Epithelial cell of esophagus (primary cell): ENCODE data around the gene ADAM11.
A peak's percentile ranks its signal among the peaks of the same experiment; 100 is the strongest.

Experiments
- DNase-seq: peaks from one replicate; pipeline ENCODE4 v3.0.0; 2010; ENCODE audit warnings: low read depth
- H3K4me3 ChIP-seq: 2 replicates; pipeline ENCODE4 v1.5.1; 2011; ENCODE audit warnings: mild to moderate bottlenecking, low read length, control low read depth
- TF ChIP-seq, protein P1 (sequence below): IDR thresholded peaks from 2 replicates; pipeline ENCODE4 v1.5.1; 2011; ENCODE audit warnings: low read depth, mild to moderate bottlenecking, low read length, control low read depth, inconsistent platforms; ENCODE audit not compliant: insufficient read depth; ENCODE audit errors: missing control alignments

Gene ADAM11

DNA sequence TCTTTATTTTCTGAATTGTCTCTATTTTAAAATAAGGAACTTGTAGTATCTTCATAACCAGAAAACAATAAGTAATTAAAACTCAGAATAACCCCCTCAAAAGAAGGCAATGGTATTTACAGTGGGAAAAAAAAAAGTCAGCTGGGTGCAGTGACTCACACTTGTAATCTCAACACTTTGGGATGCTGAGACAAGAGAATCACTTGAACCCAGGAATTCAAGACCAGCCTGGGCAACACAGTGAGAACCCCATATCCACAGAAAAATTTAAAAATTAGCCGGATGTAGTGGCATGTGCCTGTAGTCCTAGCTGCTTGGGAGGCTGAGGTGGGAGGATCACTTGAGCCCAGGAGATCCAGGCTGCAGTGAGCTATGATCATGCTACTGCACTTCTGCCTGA is 33.5 kb downstream of the ADAM11 start:
- peak; percentile 52 for DNase-seq
- TF ChIP-seq, protein P1, sequence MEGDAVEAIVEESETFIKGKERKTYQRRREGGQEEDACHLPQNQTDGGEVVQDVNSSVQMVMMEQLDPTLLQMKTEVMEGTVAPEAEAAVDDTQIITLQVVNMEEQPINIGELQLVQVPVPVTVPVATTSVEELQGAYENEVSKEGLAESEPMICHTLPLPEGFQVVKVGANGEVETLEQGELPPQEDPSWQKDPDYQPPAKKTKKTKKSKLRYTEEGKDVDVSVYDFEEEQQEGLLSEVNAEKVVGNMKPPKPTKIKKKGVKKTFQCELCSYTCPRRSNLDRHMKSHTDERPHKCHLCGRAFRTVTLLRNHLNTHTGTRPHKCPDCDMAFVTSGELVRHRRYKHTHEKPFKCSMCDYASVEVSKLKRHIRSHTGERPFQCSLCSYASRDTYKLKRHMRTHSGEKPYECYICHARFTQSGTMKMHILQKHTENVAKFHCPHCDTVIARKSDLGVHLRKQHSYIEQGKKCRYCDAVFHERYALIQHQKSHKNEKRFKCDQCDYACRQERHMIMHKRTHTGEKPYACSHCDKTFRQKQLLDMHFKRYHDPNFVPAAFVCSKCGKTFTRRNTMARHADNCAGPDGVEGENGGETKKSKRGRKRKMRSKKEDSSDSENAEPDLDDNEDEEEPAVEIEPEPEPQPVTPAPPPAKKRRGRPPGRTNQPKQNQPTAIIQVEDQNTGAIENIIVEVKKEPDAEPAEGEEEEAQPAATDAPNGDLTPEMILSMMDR, result no peak
- H3K4me3 ChIP-seq, result no peak overlapping the region

DNA sequence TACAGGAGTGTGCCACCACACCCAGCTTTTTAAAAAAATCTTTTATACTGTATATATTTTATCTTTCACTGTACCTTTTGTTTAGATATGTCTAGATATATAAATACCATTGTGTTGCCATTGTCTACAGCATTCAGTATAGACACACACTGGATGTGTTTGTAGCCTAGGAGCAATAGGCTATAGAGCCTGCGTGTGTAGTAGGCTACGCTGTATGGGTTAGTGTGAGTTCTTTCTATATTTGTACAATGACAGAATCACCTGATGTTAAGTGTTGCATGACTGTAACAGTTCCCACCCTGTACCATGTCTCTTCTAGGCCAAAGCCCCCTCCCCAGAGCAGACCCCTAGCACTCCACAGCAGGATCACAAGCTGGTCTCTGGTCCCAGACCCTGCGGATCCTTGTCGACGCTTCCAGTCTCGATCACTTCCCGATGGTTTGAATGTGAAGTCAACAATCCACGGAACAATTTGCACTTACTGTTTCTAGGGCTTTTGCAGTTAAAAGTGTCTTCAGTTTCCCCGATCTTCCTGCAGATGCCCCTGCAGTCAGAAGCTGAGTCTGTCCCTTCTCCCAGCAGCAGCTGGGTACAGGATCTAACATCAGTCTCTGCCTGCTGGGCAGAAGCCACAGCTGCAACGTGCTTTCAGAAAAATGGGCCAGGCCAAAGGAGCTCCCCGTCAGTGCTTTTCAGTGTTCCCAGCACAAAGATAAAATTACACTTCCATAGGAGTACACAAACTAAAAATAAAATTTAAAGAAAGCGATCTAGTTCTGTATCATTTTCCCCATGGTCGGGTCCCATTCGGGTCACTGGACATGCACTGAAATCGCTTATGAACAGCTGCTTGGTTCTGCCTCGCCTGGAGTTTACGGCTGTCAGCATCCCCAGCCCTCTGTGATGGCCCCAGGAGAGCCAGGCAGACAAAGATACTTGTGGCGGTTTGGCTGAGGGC is 35.4 kb downstream of the ADAM11 start:
- DNase-seq, result no peak
- TF ChIP-seq, protein P1, result no peak
- H3K4me3 ChIP-seq, result no peak overlapping the region

DNA sequence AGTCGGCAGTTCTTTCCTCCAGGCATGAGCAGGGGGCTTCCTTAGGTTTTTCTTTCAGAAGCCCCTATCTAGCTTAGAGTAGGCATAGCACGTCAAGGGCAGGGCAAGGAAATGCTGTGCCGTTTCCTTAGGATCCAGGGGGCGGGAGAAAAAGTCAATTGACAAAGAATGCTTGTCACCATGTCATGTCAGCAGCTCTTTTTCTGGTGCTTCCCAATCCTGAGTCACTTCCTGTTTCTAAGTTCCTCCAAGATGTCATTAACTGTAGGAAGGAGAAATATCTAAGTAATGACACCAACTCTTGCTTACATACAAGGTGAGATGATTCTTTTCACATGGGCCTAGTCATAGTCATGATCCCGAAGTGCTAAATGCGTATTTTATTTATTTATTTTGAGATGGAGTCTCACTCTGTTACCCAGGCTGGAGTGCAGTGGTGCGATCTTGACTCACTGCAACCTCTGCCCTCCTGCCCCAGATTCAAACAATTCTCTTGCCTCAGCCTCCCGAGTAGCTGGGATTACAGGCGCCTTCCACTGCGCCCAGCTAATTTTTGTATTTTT is 36.1 kb downstream of the ADAM11 start:
- TF ChIP-seq, protein P1, result no peak
- H3K4me3 ChIP-seq, result no peak overlapping the region
- peak; percentile 89 for DNase-seq

DNA sequence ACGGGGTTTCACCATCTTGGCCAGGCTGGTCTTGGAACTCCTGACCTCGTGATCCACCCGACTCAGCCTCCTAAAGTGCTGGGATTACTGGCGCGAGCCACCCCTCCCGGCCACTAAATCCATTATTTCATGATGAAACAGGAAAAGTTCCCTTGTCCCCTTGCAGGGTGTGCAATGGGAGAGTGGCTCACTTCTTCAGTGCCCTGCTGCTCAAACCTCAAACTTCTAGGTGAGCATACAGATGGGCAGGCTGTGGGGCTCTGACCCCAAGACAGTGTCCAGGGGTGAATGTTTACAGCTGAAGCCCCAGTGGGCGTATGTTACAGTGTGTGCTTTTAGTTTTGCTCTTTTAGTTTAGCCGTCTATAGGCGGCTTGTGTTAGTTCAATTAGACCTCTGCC is 36.6 kb downstream of the ADAM11 start:
- TF ChIP-seq, protein P1, result no peak
- H3K4me3 ChIP-seq, result no peak overlapping the region
- no peak for DNase-seq

DNA sequence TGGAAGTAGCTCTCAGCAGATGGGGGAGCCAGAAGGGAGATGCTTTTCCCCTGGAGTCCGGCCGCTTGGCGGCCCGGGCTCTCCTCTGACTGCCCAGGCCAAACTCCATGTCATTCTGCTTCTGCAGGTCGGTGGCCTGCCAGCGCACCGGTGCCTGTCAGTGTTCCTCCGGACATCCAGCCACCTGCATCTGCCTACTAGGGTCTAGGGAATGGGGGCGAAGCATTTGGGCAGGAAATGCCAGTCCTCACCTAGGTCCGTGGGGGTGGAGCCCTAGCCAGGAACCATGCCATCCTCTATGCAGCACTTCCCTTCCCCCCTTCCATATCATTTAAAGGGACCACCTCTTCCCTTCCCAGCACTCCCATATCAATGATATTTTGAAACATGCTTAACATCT is 37.1 kb downstream of the ADAM11 start:
- DNase-seq, result no peak
- TF ChIP-seq, protein P1, result no peak
- H3K4me3 ChIP-seq, result no peak overlapping the region

DNA sequence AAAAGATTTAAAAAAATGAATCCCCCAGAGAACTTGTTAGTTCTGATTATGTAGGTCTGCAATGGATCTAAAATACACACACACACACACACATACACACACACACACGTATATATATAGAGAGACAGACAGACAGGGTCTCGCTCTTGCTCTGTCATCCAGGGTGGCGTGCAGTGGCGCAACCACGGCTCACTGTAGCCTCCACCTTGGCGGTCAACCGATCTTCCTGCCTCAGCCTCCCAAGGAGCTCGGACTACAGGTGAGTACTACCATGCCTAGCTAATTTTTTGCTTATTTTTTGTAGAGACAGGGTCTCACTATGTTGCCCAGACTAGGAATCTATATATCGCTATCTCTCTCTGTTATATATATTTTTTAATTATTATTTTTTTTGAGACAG is 37.9 kb downstream of the ADAM11 start:
- no peak overlapping the region for H3K4me3 ChIP-seq
- TF ChIP-seq, protein P1, result no peak
- DNase-seq, result no peak

DNA sequence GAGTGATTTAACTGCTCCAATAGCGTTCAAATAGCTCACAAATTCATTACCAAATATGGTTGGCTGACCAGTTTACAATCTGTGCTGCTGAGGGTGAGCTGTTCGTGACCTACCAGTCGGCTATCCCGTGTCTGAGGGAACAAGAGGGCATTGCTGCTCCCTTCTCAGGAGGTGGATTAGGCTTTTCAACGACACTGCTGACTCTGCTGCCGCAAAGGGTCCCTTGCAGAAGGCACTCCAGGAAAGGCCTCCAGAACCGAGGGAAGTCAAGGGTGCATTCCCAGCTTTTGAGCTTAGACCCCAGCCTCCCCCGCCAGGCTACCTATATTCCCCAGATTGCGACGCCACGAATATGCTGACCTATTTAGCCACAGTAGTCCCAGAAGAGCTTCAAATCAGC is 39.0 kb downstream of the ADAM11 start:
- DNase-seq, result no peak
- TF ChIP-seq, protein P1, result no peak
- H3K4me3 ChIP-seq, result no peak overlapping the region
